ENCODE data around the gene CNOT6.
"Not testable (repeated sequence)": the region's sequence is repeated elsewhere in the genome, so short reads cannot be mapped to it uniquely, and the experiment has no call there.

CNOT6 gene

DNA sequence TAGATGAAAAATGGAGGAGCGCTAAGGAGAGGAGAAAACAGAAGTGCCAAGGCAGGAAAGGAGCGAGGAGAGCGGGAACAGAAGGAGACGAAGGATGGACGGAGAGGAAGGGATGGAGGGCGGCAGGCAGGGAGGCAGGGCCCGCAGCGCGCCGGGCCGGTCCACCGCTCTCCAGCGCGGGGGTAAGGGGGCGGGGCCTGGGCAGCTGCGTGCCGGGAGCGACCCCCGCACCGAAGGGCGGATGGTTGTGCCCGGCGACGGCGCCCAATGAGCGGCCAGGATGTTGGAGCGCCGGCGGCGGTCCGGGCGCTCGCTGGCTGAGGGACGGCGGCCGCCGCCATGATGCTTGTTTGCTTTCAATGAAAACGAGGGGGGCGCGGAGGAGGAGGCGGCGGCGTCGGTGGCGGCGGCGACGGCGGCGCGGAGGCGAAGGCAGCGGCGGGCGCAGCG, at the start of gene CNOT6:
Gene CNOT6 (plus strand): TSS at position 320 of the 450 bp plus-strand sequence. CDS start 34,898 bp downstream, outside the sequence.
- DNase-seq: peak; percentile 97

DNA sequence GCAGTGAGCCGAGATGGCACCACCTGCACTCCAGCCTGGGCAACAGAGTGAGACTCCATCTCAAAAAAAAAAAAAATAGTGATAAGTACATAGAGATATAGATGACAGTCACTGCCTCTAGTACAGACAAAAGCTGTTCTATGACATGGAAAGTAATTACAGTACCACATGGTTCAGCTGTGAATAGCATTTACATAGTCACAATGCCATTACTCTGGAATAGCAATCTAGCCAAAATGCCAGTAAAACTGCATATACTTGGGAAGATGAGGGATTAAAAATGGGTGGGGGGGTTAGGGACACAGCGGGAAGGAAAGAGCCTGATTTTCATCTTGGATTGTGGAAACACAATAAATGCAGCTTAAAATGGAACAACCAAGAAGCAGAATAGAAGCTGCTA, 39.4 kb upstream of the CNOT6 start:
- no peak for DNase-seq

DNA sequence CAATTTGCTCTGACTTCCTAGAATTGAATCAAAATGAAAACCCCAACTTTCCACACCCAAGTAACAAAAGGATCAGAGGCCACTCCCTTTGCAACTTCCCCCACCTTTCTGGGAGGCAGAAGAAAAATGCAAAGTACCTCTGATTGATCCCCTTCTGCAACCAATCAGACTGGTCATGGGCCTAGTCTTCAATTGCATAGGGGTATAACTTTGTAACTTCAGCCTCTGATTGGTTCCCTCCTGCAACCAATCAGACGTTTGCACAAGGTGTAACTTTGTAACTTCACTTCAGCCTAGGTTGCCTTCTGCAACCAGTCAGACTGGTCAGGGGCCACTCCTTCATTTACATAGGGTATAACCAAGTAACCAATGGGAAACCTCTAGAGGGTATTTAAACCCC, 38.3 kb upstream of the CNOT6 start:
- DNase-seq: no peak

DNA sequence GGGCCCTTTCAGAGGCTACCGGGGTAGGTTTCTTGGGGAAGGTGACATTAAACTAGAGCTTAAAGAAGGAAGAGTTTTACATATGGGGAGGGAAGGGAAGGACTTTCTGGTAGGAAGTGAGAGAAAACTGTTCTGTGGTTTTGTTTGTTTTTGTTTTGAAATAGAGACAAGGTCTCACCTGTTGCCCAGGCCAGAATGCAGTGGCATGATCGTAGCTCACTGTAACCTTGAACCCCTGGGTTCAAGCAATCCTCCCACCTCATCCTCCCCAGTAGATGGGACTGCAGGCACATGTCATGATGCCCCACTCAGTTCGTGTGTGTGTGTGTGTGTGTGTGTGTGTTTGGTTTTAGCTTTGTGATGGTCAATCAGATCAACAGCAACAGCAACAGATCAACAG, 37.4 kb upstream of the CNOT6 start:
- DNase-seq: no peak

DNA sequence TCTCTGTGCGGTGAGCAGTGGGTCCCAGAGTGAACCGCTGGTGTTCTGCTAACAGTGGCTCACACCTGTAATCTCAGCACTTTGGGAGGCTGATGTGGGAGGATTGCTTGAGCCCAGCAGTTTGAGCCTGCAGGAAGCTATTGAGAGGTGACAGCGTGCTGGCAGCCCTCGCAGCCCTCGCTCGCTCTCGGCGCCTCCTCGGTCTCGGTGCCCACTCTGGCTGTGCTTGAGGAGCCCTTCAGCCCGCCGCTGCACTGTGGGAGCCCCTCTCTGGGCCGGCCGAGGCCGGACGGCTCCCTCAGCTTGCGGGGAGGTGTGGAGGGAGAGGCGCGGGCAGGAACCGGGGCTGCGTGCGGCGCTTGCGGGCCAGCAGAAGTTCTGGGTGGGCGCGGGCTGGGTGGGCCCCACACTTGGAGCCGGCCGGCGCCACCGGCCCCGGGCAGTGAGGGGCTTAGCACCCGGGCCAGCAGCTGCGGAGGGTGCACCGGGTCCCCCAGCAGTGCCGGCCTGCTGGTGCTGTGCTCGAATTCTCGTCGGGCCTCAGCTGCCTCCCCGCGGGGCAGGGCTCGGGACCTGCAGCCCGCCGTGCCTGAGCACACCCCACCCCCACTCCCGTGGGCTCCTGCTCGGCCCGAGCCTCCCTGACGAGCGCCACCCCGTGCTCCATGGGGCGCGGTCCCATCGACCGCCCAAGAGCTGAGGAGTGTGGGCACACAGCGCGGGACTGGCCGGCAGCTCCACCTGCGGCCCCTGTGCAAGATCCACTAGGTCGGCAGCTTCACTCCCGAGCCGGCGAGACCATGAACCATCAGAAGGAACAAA, 35.1 kb upstream of the CNOT6 start:
- not testable (repeated sequence) for DNase-seq

DNA sequence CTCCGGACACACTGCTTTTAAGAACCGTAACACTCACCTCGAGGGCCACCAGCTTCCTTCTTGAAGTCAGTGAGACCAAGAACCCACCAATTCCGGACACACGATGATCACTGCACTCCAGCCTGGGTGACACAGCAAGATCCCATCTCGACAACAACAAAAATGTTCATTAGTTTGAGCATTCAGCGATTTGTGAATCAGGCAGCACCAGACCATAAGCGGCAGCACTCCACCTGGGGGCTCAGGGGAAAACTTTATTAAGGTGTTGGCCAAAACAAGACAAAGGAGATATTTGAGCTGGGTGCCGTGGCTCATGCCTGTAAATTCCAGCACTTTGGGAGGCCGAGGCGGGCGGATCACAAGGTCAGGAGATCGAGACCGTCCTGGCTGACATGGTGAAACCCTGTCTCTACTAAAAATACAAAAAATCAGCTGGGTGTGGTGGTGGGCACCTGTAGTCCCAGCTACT, 34.5 kb upstream of the CNOT6 start:
- not testable (repeated sequence) for DNase-seq

DNA sequence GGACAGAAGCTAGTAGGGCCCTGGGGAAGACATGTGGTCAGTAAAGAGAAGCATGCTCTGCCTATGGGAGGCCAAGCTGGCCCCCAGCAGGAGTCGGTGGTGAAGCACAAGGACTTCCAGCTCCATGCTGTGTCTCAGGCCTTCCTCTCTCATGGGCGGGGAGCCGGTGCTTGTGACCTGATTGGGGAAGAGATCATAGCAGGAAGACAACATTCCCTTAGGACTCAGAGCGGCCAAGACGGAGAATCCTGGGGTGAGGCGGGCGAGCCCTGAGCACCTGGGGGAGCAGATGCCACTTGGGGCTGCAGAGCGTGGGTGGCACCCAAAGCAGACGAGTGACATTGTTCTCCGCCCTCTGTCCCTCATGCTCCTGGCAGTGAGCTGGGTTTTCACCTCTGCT, 33.3 kb upstream of the CNOT6 start:
- no peak for DNase-seq

- DNase-seq: no peak
Measured at GRCh38 chr5:180461303-180461702, 32.9 kb upstream of the CNOT6 start.

- no peak for DNase-seq
Measured at GRCh38 chr5:180463216-180463900, 30.8 kb upstream of the CNOT6 start.

- no peak for DNase-seq
Measured at GRCh38 chr5:180463916-180464602, 30.1 kb upstream of the CNOT6 start.

DNA sequence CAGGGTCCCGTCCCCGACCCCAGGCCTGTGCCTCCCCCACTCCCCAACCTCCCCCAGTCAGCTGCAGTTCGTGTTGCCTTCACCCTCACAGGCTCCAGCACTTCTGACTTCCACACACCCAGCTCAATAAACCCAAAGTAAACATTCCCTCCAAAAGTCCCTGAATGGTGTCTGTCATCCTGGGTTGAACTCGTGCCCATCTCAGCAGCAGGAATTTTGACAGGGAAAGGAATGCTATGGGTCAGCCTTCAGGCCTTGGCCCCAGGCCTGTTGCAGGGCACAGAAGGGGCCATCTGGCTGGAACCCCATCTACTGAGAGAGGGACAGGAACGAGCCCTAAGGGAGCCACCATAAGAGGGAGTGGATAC, 29.6 kb upstream of the CNOT6 start:
- no peak for DNase-seq

GRCh38 chr5:180465052-180465451, 29.1 kb upstream of the CNOT6 start:
- not testable (repeated sequence) for DNase-seq

DNA sequence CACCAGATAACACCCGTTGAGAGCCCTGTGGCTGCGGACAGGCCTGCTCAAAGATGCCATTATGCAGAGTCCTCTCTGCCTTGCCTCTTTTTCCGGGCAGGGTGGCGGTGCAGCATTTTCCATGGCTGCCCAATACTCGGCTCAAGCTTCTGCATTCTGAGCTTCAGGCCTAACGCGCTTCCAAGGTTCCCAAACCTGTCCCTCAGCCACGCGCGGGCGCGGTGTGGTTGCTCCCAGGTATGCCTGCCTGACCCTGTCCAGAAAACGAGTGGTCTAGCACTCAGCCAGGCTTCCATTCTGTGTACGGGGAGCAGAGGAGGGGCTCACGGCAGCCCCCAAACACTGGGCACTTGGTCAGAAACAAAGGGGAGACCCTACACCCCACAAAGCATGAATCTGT, 27.9 kb upstream of the CNOT6 start:
- no peak for DNase-seq

DNA sequence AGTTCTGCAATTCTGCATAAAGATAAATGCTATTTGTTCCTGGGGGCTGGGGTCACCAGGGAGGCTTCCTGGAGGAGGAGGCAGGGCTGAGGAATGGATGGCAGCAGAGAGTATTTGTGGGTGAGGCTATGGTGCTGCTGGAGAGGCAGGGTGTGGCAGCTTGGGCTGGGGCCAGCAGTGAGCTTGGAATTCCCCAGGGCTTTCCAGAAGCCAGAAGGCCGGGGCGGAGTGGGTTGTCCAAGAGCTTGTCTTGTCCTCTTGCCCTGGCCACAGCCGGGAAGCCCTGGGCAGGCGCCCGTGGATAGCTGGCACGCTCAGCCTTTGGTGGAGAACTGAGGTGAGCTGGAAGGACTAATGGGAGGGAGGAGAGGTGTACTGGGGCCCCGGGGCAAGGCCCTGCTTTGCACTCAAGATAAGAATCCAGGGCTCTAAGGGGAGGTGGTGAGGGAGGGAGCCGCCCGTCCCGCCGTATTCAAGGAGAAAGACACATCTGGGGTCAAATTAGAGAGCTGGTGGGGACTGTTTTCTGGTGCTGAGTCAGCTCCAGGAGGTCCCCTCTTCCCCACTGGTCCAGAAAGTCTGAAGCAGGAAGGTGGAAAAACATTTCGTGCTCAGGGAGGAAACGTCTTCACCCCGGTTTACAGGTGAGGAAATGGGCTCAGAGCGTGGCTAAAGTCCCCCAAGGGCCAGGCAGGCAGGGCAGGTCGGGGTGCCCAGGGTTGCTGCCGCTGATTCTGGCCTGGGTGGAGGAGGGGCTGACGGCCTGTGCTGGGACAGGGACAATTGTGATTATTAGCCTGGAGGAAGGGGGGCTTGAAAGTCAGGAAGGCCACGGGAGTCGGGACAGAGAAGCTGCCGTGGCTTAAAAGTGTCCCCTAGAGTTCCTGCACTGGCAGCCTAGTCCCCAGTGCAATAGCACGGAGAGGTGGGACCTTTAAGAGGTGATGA, 26.9 kb upstream of the CNOT6 start:
- no peak for DNase-seq

- DNase-seq: no peak
Measured at GRCh38 chr5:180467989-180468731, 26.0 kb upstream of the CNOT6 start.

- no peak for DNase-seq
Measured at GRCh38 chr5:180468732-180469585, 25.2 kb upstream of the CNOT6 start.

DNA sequence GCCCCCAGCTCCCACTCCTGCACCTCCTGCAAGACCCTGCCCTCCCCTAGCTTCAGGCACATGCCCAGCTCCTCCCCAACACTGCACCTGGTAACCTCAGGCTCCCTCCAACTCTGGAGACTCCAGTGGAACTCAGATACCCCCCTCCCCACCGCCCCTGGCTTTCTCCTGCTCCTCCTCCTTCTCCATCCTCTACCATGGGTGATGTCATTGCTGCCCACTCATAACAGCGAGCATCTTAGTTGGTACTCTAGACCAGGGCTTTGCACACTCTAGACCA, 24.7 kb upstream of the CNOT6 start:
- DNase-seq: no peak

- no peak for DNase-seq
Measured at GRCh38 chr5:180469866-180470265, 24.3 kb upstream of the CNOT6 start.

GRCh38 chr5:180470361-180470760, 23.8 kb upstream of the CNOT6 start:
- no peak for DNase-seq

GRCh38 chr5:180470966-180471582, 23.1 kb upstream of the CNOT6 start:
- peak; percentile 83 for DNase-seq
